ENCODE results near the gene NEDD4L.
"Not testable (repeated sequence)": the region's sequence is repeated elsewhere in the genome, so short reads cannot be mapped to it uniquely, and the experiment has no call there.

Gene NEDD4L

GRCh38 chr18:58257461-58257860 is 213.4 kb downstream of the NEDD4L start:
- Histone ChIP-seq H3K27me3 (no peaks in the 10 kb centered on the region), H3K9me3 (peaks cover 26% of the 10 kb centered on the region), H3K4me1 (peaks cover 15% of the 10 kb centered on the region), H3K4me3 (no peak overlapping the region), H3K4me2 (peak overlapping the region; percentile 63), H4K20me1 (no peaks in the 10 kb centered on the region), H3K27ac (no peak overlapping the region), H3K9ac (no peak overlapping the region), H3K36me3 (peaks cover 15% of the 10 kb centered on the region)
- no peak for TF ChIP-seq Cebpa-rat (IDR thresholded peaks at IDR 0.05)

- peaks cover 15% of the 10 kb centered on the region for H3K4me1 ChIP-seq
- peaks cover 15% of the 10 kb centered on the region for H3K36me3 ChIP-seq
- H4K20me1 ChIP-seq: no peaks in the 10 kb centered on the region
- H3K27me3 ChIP-seq: no peaks in the 10 kb centered on the region
- peaks cover 26% of the 10 kb centered on the region for H3K9me3 ChIP-seq
- no peak for TF ChIP-seq Cebpa-rat (IDR thresholded peaks at IDR 0.05)
- no peak overlapping the region for H3K4me3 ChIP-seq
- H3K9ac ChIP-seq: no peak overlapping the region
- no peak overlapping the region for H3K4me2 ChIP-seq
- no peak overlapping the region for H3K27ac ChIP-seq
Measured at GRCh38 chr18:58258692-58259342, 214.8 kb downstream of the NEDD4L start.

- no peaks in the 10 kb centered on the region; the same call in 1 of the 2 replicates for H3K36me3 ChIP-seq
- H3K9me3 ChIP-seq: peaks cover 14% of the 10 kb centered on the region
- no peak for TF ChIP-seq Cebpa-rat (IDR thresholded peaks at IDR 0.05)
- H3K4me1 ChIP-seq: no peaks in the 10 kb centered on the region
- H3K4me3 ChIP-seq: no peak overlapping the region
- no peak overlapping the region for H3K9ac ChIP-seq
- H3K27ac ChIP-seq: no peak overlapping the region
- H3K4me2 ChIP-seq: no peak overlapping the region
- no peaks in the 10 kb centered on the region for H4K20me1 ChIP-seq
- no peaks in the 10 kb centered on the region for H3K27me3 ChIP-seq
Measured at GRCh38 chr18:58263055-58263957, 219.3 kb downstream of the NEDD4L start.

- no peaks in the 10 kb centered on the region; the same call in 1 of the 2 replicates for H3K36me3 ChIP-seq
- no peaks in the 10 kb centered on the region for H3K27me3 ChIP-seq
- H3K4me2 ChIP-seq: no peak overlapping the region
- no peak overlapping the region for H3K9ac ChIP-seq
- TF ChIP-seq Cebpa-rat (IDR thresholded peaks at IDR 0.05): no peak
- no peak overlapping the region for H3K27ac ChIP-seq
- H4K20me1 ChIP-seq: no peaks in the 10 kb centered on the region
- peaks cover 9% of the 10 kb centered on the region for H3K9me3 ChIP-seq
- H3K4me1 ChIP-seq: no peaks in the 10 kb centered on the region
- no peak overlapping the region for H3K4me3 ChIP-seq
Measured at GRCh38 chr18:58264075-58264474, 220.0 kb downstream of the NEDD4L start.

GRCh38 chr18:58264840-58265239 is 220.8 kb downstream of the NEDD4L start:
- Histone ChIP-seq H3K4me1 (no peaks in the 10 kb centered on the region), H3K36me3 (no peaks in the 10 kb centered on the region; the same call in 1 of the 2 replicates), H3K27ac (no peak overlapping the region), H3K9ac (no peak overlapping the region), H3K4me3 (no peak overlapping the region), H3K9me3 (peaks cover 2% of the 10 kb centered on the region; the same call in 1 of the 2 replicates), H3K27me3 (no peaks in the 10 kb centered on the region), H4K20me1 (no peaks in the 10 kb centered on the region), H3K4me2 (no peak overlapping the region)
- no peak for TF ChIP-seq Cebpa-rat (IDR thresholded peaks at IDR 0.05)

- H3K9ac ChIP-seq, H3K27ac ChIP-seq, H3K27me3 ChIP-seq, H3K4me2 ChIP-seq, H3K4me1 ChIP-seq, H3K36me3 ChIP-seq, H3K9me3 ChIP-seq, H4K20me1 ChIP-seq, H3K4me3 ChIP-seq: not testable (repeated sequence)
Measured at GRCh38 chr18:58265489-58265888, 221.5 kb downstream of the NEDD4L start.

- Histone ChIP-seq H3K9ac (no peak overlapping the region), H3K27me3 (no peaks in the 10 kb centered on the region), H4K20me1 (no peaks in the 10 kb centered on the region), H3K4me1 (no peaks in the 10 kb centered on the region), H3K36me3 (no peaks in the 10 kb centered on the region; the same call in 1 of the 2 replicates), H3K9me3 (no peaks in the 10 kb centered on the region), H3K4me2 (no peak overlapping the region), H3K4me3 (no peak overlapping the region), H3K27ac (no peak overlapping the region)
- TF ChIP-seq Cebpa-rat (IDR thresholded peaks at IDR 0.05): no peak
Measured at GRCh38 chr18:58266291-58266690, 222.3 kb downstream of the NEDD4L start.

GRCh38 chr18:58267493-58267892 is 223.5 kb downstream of the NEDD4L start:
- Histone ChIP-seq H3K36me3 (no peaks in the 10 kb centered on the region; the same call in 1 of the 2 replicates), H4K20me1 (no peaks in the 10 kb centered on the region), H3K27me3 (no peaks in the 10 kb centered on the region), H3K9ac (no peak overlapping the region), H3K9me3 (no peaks in the 10 kb centered on the region), H3K27ac (no peak overlapping the region), H3K4me1 (peaks cover 3% of the 10 kb centered on the region), H3K4me3 (no peak overlapping the region), H3K4me2 (no peak overlapping the region)
- TF ChIP-seq Cebpa-rat (IDR thresholded peaks at IDR 0.05): no peak

- H3K27me3 ChIP-seq: no peaks in the 10 kb centered on the region
- no peaks in the 10 kb centered on the region for H4K20me1 ChIP-seq
- H3K27ac ChIP-seq: no peak overlapping the region
- H3K9me3 ChIP-seq: no peaks in the 10 kb centered on the region
- H3K4me3 ChIP-seq: no peak overlapping the region
- H3K36me3 ChIP-seq: no peaks in the 10 kb centered on the region; the same call in 1 of the 2 replicates
- H3K9ac ChIP-seq: no peak overlapping the region
- no peak for TF ChIP-seq Cebpa-rat (IDR thresholded peaks at IDR 0.05)
- no peak overlapping the region for H3K4me2 ChIP-seq
- peaks cover 10% of the 10 kb centered on the region for H3K4me1 ChIP-seq
Measured at GRCh38 chr18:58268849-58269248, 224.8 kb downstream of the NEDD4L start.

GRCh38 chr18:58269931-58270330 is 225.9 kb downstream of the NEDD4L start:
- Histone ChIP-seq H3K4me2 (no peak overlapping the region), H3K4me1 (peaks cover 10% of the 10 kb centered on the region), H3K4me3 (no peak overlapping the region), H3K27ac (no peak overlapping the region), H4K20me1 (no peaks in the 10 kb centered on the region), H3K9me3 (no peaks in the 10 kb centered on the region), H3K36me3 (no peaks in the 10 kb centered on the region; the same call in 1 of the 2 replicates), H3K27me3 (no peaks in the 10 kb centered on the region), H3K9ac (no peak overlapping the region)
- TF ChIP-seq Cebpa-rat (IDR thresholded peaks at IDR 0.05): no peak

All from BLaER1 (cell line).